ENCODE data around the gene UCHL1.
A peak's percentile ranks its signal among the peaks of the same experiment; 100 is the strongest.

DNA sequence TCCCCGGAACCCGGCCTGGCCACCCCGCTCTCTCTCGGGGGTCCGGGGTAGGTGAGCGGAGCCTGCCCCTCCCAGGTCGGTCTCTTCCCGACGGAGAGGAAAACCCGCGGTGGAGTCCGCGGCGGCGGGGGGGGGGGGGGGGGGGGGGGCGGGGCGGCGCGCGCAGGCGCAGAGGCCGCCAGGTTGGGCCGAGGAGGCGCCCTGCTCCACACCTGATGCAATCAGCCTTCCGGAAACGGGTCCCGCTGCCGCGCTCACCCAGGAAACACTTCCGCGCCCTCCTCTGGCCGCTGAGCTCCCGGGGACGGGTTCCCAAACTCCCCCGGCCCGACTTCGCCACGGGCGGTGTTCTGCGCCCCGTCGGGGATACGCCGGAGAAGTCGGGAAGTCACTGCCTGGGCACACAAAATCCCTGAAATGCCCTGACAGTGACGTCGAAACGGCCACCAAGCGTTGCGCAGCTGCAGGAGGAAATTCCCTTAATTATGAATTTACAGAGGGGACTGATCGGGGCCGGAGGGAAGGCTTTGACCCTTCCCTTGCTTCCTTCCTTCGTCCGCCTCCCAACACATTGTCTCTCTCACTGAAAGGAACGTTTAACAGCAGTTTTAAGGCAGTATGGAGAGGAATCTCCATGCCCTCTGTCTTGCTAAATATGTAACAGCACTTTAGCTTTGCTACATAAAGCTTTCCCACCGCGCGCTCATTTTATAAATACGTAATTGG, 40.3 kb upstream of the UCHL1 start:
- TF ChIP-seq, protein P1, sequence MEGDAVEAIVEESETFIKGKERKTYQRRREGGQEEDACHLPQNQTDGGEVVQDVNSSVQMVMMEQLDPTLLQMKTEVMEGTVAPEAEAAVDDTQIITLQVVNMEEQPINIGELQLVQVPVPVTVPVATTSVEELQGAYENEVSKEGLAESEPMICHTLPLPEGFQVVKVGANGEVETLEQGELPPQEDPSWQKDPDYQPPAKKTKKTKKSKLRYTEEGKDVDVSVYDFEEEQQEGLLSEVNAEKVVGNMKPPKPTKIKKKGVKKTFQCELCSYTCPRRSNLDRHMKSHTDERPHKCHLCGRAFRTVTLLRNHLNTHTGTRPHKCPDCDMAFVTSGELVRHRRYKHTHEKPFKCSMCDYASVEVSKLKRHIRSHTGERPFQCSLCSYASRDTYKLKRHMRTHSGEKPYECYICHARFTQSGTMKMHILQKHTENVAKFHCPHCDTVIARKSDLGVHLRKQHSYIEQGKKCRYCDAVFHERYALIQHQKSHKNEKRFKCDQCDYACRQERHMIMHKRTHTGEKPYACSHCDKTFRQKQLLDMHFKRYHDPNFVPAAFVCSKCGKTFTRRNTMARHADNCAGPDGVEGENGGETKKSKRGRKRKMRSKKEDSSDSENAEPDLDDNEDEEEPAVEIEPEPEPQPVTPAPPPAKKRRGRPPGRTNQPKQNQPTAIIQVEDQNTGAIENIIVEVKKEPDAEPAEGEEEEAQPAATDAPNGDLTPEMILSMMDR (IDR thresholded peaks at IDR 0.05) = peak; percentile 32 to 44 (median 42)
- peak in 1 of 2 donors; percentile 60 for TF ChIP-seq POLR2A (IDR thresholded peaks at IDR 0.05)

Data from uterus (tissue), 2 donors.